Activated T-helper 1 cell treated with Interleukin-2 at 50 U/mL for 16 hours (primary cell): ENCODE results near the gene MACO1.

Experiments
- DNase-seq: peaks from one replicate; pipeline ENCODE4 v3.0.0-alpha.2; 2020; ENCODE audit warnings: low read depth

MACO1 gene

DNA sequence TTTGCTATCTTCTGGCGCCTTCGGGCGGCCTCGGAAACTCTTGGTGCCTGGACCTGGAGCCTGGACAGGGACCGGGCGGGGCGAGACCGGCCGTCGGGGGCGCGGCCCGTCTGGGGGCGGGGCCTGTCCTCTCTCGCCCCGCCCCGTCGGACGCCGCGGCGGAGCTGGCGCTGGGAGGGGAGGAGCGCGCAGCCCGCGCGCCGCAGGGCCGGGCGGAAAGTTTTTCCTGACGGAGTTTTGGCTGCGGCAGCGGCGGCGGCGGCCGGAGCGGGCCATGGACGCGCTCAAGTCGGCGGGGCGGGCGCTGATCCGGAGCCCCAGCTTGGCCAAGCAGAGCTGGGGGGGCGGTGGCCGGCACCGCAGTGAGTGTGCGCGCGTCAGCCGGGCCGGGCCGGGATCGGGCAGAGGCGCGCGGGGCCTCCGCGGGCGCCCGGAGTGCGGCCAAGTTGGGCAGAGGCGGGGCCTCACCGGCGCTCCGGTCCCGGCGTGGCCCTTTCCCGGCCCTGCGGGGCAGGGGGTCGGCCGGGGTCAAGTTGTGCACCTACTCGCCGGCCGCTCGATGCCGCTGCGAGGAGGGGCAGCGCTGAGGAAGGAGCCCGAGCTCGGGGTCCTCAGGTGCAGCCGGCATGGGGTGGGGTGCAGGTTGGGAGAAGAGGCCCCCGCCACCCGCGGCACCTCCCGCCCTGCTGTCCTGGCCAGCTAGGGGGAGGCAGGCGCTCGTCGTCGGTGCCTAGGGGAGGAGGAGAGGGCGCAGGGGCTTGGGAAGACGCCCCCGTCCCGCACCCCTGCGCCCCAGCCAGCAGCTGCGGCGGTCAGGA lies 112.9 kb downstream of the MACO1 start, which contains the start of gene LDLRAP1:
LDLRAP1 (plus strand) TSS at position 182 of the 818 bp plus-strand sequence; CDS start at position 275, 93 bp downstream.
- DNase-seq, result peak; percentile 55

- DNase-seq, result no peak
Measured at GRCh38 chr1:25544243-25544764, 113.6 kb downstream of the MACO1 start.

GRCh38 chr1:25544819-25545218 lies 114.1 kb downstream of the MACO1 start:
- no peak for DNase-seq

GRCh38 chr1:25545767-25546166 lies 115.1 kb downstream of the MACO1 start:
- DNase-seq, result no peak

- no peak for DNase-seq
Measured at GRCh38 chr1:25546193-25546592, 115.5 kb downstream of the MACO1 start.

- DNase-seq, result no peak
Measured at GRCh38 chr1:25548601-25549000, 117.9 kb downstream of the MACO1 start.

- DNase-seq, result peak; percentile 61
Measured at GRCh38 chr1:25549273-25550154, 118.8 kb downstream of the MACO1 start.
